GM10266 (cell line): ENCODE measurements around the gene ZNF658.
"Not testable (repeated sequence)": the region's sequence is repeated elsewhere in the genome, so short reads cannot be mapped to it uniquely, and the experiment has no call there.

Source experiments
- DNase-seq: peaks from one replicate; pipeline ENCODE4 v3.0.0; 2012; ENCODE audit errors: extremely low spot score

The ZNF658 gene

DNA sequence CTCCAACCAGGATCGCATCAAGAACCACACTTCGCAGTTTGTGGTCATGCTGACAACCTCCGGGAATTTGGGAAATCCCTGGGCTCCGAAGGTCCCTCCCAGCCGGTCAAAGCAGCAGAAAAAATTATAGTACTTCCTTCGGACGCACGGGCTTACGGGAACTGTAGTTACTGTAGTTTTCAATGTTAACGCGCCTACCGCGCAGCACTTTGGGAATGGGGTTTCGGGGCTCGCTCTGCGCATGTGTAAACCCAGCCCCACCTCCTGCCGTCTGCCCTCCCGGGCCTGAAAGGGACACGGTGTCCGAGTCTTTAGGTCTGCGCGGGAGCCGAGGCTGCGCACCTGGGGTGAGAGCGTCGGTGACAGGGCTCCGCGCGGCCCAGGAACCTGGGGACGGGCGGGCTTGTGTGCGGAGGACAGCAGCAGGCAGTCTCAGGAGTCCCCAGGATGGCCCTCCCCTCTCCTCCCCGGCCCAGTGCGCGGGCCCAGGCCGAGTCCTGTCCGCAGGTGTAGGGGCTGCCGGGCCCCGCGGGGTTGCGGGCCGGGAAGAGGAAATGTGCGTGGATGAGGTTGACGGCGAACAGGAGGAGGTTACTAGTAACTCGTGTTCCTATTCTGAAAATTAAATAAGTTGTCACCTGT, at the start of gene ZNF658:
TSS of gene ZNF658 (plus strand) at position 236 of the 642 bp plus-strand sequence. CDS start 2,837 bp downstream, outside the sequence.
- not testable (repeated sequence) for DNase-seq

- DNase-seq = not testable (repeated sequence)
Observed at GRCh38 chr9:66861732-66862131, 38.8 kb upstream of the ZNF658 start.

DNA sequence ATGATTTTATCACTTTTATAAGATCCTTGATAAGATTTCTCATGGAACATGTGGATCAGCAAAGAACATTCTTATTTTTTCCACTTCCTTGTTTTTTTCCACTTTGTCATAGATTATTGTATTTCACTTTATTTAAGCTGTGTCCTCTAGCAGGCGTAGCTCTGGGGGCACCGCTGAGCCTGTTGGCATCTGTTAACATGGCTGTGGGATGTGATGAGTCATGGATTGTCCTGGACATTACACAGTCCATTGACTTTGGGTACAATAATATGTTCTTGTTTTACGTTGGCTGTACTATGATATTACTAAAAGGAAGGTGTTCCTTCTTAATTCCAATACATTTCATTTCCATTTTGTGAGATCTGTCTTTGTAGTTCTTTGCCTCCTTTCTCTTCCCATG, 31.9 kb upstream of the ZNF658 start:
- not testable (repeated sequence) for DNase-seq

- DNase-seq = not testable (repeated sequence)
Observed at GRCh38 chr9:66880605-66881004, 19.9 kb upstream of the ZNF658 start.

GRCh38 chr9:66881847-66882246, 18.7 kb upstream of the ZNF658 start:
- not testable (repeated sequence) for DNase-seq

DNA sequence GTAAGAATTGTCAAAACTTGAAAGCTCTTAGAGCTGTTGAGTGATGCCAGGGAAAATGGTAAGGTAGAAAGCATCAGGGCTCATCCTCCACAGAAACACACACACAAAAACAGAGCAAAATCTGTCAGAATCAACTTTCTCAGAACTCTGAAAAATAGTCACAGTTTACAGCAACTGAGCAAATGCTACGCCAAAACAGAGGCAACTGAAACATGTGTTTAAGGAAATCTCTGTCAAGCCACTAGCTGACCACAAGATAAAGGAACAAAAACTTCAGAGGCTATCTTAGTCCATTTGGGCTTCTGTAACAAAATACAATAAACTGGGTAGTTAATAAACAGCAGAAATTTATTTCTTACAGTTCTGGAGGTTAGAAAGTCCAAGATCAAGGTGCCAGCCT, 10.2 kb upstream of the ZNF658 start:
- DNase-seq = not testable (repeated sequence)

DNA sequence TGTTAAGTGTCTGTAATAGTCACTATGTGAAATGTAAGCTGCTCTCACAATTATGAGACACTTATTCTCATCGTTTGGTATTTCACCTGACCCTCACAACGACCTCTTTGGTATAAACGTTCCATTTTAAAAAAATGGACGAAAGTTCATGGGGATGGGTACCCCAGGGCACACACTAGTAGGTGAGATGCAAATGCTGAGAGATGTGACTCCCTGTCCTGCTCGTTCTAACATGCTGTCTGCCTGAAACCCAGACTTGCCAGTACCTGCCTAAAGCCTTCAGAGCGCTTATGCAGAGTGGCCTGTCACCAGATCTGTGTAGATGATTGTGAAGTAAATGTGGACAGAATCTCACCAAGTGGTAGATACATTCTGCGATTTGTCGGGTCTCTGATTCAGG, 616 bp downstream of the ZNF658 start:
- DNase-seq = not testable (repeated sequence)

DNA sequence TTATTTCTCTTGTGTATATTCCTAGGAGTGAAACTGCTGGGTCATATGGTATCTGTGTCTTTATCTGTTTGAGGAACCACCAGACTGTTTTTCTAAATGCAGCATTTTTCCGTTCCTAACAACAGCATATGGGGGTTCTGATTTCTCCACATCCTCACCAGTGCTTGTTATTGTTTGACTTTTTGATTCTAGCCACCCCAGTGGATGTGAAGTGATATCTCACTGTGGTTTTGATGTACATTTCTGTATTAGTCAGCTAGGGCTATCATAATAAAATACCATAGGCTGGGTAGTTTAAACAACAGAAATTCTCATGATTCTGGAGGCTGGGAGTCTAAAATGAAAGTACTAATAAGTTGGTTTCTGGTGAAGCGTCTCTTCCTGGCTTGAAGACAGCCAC, 9.0 kb downstream of the ZNF658 start:
- not testable (repeated sequence) for DNase-seq

GRCh38 chr9:66920072-66920471, 19.5 kb downstream of the ZNF658 start:
- not testable (repeated sequence) for DNase-seq

- not testable (repeated sequence) for DNase-seq
Observed at GRCh38 chr9:66936194-66936870, 35.8 kb downstream of the ZNF658 start.

DNA sequence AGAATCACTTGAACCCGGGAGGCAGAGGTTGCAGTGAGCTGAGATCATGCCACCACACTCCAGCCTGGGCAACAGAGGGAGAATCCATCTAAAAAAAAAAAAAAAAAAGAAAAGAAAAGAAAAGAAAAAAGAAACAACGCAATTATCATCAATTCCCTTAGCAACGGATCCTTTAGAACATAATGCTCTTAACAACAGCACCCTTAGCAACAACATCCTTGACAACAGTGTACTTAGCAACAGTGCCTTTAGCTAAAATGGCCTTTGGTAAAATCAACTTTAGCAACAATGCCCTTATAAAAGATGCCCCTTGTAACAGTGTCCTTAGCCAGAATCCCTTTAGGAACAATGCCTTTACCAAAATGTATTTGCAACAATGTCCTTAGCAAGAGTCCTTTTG, 37.1 kb downstream of the ZNF658 start:
- not testable (repeated sequence) for DNase-seq

GRCh38 chr9:66938322-66938721, 37.8 kb downstream of the ZNF658 start:
- not testable (repeated sequence) for DNase-seq

- DNase-seq = not testable (repeated sequence)
Observed at GRCh38 chr9:66939878-66940830, 39.6 kb downstream of the ZNF658 start.

GRCh38 chr9:66942400-66943155, 42.1 kb downstream of the ZNF658 start:
- DNase-seq = not testable (repeated sequence)

DNA sequence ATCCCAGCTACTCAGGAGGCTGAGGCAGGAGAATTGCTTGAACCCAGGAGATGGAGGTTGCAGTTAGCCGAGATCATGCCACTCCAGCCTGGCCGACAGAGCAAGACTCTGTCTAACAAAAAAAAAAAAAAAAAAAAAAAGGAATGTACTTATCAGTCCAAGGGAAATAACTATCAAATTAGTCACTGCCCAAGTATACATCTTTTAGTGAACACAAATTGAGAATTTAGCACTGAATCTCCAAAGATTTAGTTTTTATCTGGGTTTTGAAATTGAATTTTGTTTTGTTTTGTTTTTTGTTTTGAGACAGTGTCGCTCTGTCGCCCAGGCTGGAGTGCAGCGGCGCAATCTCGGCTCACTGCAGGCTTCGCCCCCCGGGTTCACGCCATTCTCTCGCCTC, 52.1 kb downstream of the ZNF658 start:
- DNase-seq = not testable (repeated sequence)
